ENCODE data around the gene EBI3.

Gene EBI3

DNA sequence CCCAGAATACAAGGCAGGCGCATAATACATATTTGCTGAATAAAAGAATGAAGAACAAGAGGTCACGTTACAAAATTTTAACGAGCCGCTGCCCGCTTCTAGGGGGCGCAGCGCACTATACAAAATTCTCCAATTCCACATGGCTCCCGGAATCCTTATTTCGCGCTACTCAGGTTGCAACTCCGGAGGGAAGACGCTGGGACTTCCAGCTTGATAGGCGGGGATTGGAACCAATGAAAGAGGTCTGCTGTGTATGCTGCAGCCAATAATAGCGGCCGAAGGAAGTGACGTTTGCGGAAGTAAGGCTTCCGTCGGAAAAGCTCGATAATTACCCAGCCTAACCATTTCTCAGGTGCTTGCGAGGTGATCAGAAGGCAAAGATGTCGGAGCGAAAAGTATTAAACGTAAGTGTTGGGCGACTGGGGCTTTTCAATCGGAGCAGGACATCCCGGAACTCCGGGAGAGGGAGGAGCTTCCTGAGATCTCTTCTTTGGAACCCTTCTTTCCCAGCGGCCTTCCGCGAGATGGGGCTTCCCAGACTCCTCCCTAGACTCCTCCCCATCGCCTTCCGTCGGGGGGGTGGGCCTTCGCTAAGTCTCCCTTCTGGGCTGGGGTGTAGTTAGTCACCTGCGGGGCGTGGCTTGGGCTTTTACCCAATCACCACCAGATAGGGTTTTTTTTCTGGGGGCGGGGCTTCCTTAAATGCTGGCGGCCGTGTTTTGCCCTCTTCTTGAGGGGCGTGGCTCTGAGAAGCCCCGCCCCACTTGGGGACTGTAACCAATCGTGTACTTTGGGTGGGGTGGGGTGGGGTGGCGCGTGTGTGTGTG, 17.7 kb downstream of the EBI3 start, which contains the start of gene YJU2:
Gene YJU2, plus strand, starts transcription at position 314 of the 827 bp plus-strand sequence. Its CDS starts 67 bp downstream, at position 381.
- H3K4me3 ChIP-seq (ENCODE audit: low read length), result peak within 1 kb of the TSS; percentile 97
- peak; percentile 98 for DNase-seq (ENCODE audit: low read depth)
- TF ChIP-seq, protein P1, sequence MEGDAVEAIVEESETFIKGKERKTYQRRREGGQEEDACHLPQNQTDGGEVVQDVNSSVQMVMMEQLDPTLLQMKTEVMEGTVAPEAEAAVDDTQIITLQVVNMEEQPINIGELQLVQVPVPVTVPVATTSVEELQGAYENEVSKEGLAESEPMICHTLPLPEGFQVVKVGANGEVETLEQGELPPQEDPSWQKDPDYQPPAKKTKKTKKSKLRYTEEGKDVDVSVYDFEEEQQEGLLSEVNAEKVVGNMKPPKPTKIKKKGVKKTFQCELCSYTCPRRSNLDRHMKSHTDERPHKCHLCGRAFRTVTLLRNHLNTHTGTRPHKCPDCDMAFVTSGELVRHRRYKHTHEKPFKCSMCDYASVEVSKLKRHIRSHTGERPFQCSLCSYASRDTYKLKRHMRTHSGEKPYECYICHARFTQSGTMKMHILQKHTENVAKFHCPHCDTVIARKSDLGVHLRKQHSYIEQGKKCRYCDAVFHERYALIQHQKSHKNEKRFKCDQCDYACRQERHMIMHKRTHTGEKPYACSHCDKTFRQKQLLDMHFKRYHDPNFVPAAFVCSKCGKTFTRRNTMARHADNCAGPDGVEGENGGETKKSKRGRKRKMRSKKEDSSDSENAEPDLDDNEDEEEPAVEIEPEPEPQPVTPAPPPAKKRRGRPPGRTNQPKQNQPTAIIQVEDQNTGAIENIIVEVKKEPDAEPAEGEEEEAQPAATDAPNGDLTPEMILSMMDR (conservative IDR thresholded peaks at IDR 0.05; ENCODE audit: low read depth, low read length), result peak; percentile 50

DNA sequence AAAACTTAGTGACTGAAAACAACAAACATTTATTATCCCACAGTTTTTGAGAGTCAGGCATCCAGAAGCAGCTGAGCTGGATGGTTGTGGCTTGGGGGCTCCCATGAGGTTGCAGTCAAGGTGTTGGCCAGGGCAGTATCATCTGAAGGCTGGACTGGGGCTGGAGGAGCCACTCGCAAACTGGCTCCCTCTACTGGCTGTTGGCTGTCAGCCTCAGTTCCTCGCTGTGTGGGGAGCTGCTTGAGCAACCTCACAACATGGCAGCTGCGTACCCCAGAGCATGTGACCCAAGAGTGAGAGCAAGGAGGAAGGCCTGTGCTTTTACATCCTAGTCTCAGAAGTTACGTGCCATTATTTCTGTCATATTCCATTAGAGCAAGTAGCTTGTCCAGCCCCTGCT, 27.2 kb downstream of the EBI3 start:
- DNase-seq (ENCODE audit: low read depth), result no peak
- H3K4me3 ChIP-seq (ENCODE audit: low read length), result no peak overlapping the region
- TF ChIP-seq, protein P1 (conservative IDR thresholded peaks at IDR 0.05; ENCODE audit: low read depth, low read length), result peak; percentile 26

DNA sequence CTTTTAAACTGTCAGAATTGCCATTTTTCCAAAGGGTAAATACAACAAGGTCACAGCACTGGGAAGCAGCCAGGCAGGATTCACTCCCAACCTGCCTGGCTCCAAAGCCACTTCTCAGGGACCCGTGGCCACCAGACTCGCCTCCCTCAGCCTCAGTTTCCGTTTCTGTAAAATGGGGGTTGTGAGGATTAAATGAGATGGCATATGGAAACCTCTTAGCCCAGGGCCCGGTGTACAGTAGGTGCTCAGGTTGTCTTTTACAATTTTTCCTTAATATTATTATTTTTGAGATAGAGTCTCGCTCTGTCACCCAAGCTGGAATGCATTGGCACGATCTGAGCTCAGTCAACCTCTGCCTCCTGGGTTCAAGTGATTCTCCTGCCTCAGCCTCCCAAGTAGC, 27.7 kb downstream of the EBI3 start:
- TF ChIP-seq, protein P1 (conservative IDR thresholded peaks at IDR 0.05; ENCODE audit: low read depth, low read length), result no peak

DNA sequence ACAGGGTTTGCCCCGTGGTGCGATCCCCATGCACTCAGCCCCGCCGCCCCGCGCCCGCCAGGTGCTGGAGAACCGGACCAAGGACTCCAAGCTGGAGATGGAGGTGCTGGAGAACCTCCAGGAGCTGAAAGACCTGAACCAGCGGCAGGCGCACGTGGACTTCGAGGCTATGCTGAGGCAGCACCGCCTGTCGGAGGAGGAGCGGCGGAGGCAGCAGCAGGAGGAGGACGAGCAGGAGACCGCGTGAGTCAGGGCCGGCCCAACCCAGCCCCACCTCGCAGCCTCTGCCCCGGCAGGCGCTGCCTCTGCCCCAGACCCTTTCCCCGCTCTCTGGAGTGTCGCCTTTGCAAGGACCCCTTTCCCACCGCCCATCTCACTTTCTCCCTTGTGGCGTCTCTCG, 28.9 kb downstream of the EBI3 start:
- TF ChIP-seq, protein P1 (conservative IDR thresholded peaks at IDR 0.05; ENCODE audit: low read depth, low read length), result no peak
- DNase-seq (ENCODE audit: low read depth), result no peak
- H3K4me3 ChIP-seq (ENCODE audit: low read length), result no peak overlapping the region

More for the DNA sequence above, 27.7 kb downstream of the EBI3 start:
- H3K4me3 ChIP-seq (ENCODE audit: low read length), result no peak overlapping the region
- no peak for DNase-seq (ENCODE audit: low read depth)

DNA sequence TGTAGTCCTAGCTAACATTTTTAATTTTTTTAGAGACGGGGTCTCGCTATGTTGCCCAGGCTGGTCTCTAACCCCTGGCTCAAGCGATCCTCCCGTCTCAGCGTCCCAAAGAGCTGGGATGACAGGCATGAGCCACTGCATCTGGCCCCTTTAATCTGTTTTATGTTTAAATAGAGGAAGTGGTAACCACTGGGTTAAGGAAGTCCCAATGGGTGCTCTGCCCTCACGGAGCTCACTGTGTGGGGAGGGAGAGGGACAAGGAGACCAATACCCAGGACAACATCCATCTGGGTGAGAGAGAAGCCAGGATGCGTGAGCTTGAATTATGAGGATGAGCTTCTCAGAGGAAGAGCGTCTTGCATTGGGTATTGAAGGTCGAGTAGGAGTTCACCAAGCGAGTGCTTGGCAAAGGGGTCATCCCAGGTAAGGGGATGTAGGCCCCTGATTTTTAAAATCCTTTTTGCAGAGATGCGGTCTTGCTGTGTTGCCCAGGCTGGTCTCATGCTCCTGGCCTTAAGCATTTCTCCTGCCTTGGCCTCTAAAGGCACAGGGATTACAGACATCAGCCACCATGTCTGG, 31.4 kb downstream of the EBI3 start:
- no peak for DNase-seq (ENCODE audit: low read depth)
- no peak overlapping the region for H3K4me3 ChIP-seq (ENCODE audit: low read length)
- TF ChIP-seq, protein P1 (conservative IDR thresholded peaks at IDR 0.05; ENCODE audit: low read depth, low read length), result no peak

DNA sequence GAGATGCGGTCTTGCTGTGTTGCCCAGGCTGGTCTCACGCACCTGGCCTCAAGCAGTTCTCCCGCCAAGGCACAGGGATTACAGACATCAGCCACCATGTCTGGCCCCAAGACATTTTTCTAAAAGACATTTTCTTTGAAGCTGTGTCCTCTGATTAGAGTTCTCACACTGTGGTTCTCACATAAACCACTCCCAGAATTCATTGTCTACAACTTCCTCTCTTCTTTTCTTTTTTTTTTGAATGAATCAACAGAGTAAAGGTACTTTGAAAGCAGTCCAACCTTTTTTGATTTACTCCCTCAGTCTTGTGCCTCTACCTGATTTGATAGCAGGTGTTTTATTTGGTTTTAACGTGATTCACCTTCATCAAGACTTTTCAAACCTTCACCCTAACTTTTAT, 35.5 kb downstream of the EBI3 start:
- no peak for DNase-seq (ENCODE audit: low read depth)
- TF ChIP-seq, protein P1 (conservative IDR thresholded peaks at IDR 0.05; ENCODE audit: low read depth, low read length), result no peak

More for the DNA sequence above, 35.5 kb downstream of the EBI3 start:
- H3K4me3 ChIP-seq (ENCODE audit: low read length), result no peak overlapping the region
